ENCODE data around the gene YWHAQ.

The YWHAQ gene

DNA sequence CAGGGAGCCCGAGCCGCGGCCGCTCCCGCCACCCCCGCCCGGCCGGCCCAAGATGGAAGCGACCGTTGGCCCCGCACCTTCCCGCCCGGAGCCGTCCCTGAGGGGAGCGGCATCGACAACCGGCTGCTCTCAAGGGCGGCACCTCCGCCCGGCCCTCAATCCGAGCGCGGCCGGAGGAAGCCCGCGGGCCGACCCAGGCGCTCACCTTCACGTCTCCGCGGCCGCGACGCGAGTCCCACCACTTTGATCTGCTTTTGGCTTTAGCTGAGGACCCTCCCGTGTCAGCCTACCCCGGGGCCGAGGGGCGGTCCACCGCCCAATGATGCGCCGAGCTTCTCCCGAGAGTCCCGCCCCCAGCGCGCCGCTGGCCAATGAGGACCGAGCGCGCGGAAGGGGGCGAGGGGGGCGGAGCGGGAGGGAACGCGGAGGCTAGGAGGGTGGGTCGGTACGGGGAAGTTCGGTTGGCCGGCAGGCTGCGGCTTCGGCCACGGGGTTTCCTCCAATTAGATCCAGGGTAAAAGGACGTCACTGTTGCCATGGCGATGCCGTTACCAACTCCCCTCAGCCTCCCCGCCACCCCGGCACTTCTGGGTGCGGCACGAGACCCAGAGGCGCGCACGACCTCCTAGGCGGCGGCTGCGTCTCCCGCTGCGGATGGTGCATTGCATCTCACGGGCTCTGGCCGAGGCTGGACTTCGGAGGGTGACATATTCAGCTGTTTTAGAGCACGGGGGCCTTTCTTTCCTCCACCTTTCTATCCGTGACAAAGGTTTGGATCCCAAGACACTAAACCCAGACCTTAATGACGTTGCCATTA is at the start of gene YWHAQ:
TSS of gene YWHAQ (minus strand) at position 262 of the 817 bp plus-strand sequence. CDS start 545 bp downstream, outside the sequence.
- DNase-seq (ENCODE audit: low read depth, low spot score), result peak; percentile 99

DNA sequence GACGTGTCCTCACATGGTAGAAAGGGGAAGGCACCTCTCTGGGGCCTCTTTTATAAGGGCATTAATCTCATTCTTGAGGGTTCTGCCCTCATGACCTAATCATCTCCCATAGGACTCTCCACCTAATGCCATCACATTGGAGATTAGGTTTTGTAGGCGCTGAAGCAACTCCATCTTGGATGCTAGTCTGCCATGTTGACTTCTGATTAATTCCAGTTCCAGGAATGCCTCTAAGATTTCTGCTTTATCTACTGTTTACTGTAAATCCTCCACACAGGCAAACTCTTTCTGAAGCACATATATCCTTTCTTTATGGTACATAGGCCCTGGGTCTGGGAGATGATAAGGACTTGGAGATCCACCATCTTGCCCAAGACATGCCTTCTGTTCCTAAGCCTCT is 49.3 kb upstream of the YWHAQ start:
- DNase-seq (ENCODE audit: low read depth, low spot score), result no peak

GRCh38 chr2:9679218-9679617 is 48.4 kb upstream of the YWHAQ start:
- DNase-seq (ENCODE audit: low read depth, low spot score), result no peak

DNA sequence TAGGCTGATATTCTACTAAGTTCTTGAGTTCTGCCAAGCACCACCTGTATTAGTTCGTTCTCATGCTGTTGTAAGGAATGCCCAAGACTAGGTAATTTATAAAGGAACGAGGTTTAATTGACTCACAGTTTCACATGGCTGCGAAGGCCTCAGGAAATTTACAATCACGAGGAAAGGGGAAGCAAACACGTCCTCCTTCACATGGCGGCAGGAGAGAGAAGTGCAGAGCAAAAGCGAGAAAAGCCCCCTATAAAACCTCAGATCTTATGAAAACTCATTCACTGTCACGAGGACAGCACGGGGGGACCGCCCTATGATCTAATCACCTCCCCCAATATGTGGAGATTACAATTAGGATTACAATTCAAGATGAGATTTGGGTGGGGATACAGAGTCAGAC is 47.7 kb upstream of the YWHAQ start:
- no peak for DNase-seq (ENCODE audit: low read depth, low spot score)

- peak; percentile 65 for DNase-seq (ENCODE audit: low read depth, low spot score)
These were observed 44.9 kb upstream of the YWHAQ start for GRCh38 chr2:9675415-9676351.

- no peak for DNase-seq (ENCODE audit: low read depth, low spot score)
These were observed 44.2 kb upstream of the YWHAQ start for GRCh38 chr2:9674891-9675414.

DNA sequence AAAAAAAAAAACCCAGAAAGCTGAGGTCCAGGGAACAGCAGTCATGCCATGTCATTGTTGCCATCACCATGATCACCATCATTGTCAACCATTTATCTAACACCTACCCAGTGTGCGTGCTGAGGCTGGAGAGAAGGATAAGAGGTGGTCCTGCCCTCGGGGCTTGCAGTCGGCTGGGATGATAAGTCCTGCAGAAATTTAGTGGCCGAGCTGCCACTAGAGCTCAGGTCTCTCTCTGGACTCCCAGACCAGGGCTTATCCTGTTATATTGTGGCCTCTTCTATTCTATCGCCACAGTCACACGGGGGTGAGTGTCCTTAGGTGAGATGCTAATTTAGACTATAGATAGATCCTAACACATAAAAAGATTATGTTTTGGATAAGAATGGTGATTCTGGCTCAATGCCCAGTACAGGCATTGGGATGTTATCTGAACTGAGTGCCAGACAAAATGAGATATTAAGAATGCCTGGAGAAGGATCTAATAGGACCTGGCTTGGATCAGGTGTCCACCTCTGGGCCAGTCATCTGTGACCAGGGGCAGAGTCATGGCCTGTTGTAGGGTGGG is 43.2 kb upstream of the YWHAQ start:
- no peak for DNase-seq (ENCODE audit: low read depth, low spot score)

DNA sequence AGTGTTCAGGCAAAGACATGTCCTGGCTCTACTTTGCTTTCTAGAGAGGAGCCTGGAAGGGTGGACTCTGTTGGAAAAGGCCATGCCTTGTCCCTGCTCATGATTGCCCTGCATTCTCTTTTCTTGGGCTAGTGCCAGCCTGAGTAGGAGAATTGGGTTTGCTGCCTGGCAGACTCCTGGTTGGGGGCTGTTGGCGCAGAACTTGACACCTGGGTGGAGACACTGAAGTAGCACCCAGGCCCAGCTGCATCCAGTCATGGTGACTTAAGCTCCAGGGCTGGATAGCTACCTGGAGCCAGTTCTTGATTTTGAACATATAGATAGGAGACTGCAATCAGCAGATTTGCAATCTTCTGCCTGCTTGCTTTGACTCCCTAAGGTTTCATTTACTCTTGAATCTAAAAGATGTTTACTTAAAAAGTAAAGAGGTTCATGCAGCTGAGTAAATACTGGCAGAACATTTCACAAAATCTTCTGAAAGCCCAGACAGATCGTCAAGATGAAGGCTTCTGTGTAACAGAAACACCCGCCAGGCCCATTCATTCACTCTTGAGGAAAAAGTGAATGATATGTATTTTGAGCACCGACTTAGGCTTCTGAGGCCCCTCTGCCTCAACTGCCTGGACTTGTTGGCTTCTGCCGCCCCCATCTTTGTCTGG is 38.0 kb upstream of the YWHAQ start:
- DNase-seq (ENCODE audit: low read depth, low spot score), result no peak

DNA sequence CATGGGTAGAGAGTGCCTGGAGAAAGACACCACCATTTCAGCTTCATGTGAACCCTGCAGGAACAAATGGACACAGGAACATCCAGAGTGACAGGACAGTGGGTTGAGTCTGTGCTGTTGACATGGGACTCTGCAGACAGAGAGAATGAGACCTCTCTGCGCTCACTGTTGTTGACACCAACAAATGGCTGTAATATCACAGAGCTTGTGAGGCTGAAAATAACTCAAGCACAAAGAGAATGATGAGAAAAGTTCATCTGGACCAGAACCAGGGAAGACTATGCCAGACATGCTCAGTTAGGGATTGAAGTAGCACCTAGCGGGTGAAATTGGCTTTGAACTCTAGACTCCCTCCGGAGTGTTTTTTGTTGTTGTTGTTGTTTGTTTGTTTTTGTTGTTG is 37.0 kb upstream of the YWHAQ start:
- no peak for DNase-seq (ENCODE audit: low read depth, low spot score)

DNA sequence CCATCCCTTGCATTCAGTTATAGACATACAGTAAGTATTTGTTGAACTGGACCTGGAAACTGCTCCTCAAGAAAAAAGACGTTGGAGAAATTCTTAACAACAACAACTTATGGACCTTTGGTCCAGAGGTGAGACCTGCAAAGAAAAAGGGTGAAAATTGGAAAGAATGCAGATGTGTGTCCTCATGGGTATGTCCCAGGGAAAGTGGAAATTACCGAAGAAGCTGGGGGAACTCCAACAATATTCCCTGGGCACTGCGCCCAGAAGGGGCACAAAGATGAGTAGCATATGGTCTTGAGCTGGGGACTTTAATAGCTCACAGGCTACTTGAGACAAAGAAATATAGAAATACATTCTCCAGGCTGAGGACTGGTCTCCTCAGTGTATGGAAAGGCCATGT is 35.5 kb upstream of the YWHAQ start:
- DNase-seq (ENCODE audit: low read depth, low spot score), result no peak

DNA sequence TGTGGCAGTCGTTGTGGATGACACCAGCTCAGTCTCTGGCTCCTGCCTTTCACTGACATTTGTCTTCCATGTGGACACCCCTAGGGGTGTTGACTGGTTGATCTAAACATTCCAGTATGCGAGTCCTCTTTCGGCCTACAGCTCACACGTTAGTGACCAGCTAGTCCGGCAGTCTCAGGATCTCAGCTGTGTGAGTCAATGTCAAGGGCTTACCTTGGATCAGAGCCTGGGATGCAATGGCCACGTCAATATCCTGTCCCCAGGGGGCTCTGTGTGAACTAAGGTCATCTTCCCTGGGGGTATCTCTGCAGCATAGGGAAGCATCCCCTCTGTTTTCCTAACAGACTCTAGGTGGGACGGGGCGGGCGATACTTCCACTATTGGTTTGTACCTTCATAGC is 35.1 kb upstream of the YWHAQ start:
- DNase-seq (ENCODE audit: low read depth, low spot score), result no peak

DNA sequence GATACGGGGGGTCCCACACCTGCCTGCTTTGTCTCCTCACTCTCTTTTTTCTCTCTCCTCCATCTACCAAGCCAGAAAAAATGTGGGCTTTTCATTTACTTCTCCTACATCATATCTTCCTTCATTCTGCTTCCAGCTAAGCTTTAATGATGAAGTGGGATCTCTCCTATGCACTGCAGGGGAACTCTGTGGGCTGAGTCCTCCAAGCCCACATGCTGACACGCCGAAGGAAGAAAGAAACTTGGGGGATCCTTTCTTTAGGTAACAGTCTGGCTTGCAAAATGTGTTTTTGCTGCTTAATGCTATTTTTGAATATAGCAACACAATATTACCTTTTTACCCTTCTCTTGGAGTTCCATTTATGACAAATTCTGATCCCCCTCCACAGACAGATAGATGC is 33.6 kb upstream of the YWHAQ start:
- DNase-seq (ENCODE audit: low read depth, low spot score), result no peak

GRCh38 chr2:9663008-9663879 is 32.4 kb upstream of the YWHAQ start:
- DNase-seq (ENCODE audit: low read depth, low spot score), result no peak

- no peak for DNase-seq (ENCODE audit: low read depth, low spot score)
These were observed 30.5 kb upstream of the YWHAQ start for GRCh38 chr2:9661261-9661660.

DNA sequence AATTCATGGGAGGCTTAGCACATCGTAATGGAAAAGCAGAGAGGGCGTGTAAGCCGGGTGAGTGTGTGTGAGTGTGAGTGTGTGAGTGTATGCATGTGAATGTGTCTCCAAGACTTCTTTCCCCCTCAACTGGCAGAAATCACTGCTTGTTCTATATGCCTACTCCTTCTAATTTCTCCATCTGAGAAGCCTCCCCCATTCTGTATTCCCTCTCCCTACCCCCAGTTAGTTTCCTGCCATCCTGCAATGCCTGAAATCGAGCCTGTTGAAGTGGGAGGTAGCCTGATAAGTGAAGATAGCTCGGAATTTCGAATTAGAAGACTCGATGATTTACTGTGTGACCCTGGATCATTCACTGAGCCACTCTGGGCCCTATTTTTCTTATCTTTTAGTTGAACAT is 30.0 kb upstream of the YWHAQ start:
- DNase-seq (ENCODE audit: low read depth, low spot score), result no peak

GRCh38 chr2:9660154-9660553 is 29.4 kb upstream of the YWHAQ start:
- DNase-seq (ENCODE audit: low read depth, low spot score), result no peak

- DNase-seq (ENCODE audit: low read depth, low spot score), result no peak
These were observed 28.2 kb upstream of the YWHAQ start for GRCh38 chr2:9658972-9659371.

DNA sequence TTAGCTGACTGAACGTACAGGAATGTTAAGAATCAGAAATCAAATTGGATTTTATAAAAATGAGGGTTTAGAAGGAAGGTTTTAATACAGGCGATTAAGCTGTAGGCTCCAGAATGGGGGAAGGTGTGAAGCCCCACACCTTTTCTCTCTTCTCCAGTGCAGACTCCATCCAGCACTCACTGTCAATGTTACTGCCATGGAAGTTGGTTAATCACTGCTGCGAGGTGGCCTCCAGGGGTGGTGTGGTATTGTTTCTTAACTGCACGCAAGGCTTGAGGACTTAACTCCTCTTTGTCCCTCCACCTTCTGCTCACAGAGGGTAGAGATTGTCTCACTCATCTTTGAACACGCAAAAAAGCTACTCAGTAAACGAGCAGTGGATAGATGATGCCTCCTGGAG is 26.9 kb upstream of the YWHAQ start:
- no peak for DNase-seq (ENCODE audit: low read depth, low spot score)

- DNase-seq (ENCODE audit: low read depth, low spot score), result no peak
These were observed 26.3 kb upstream of the YWHAQ start for GRCh38 chr2:9657083-9657482.

GRCh38 chr2:9656270-9656766 is 25.5 kb upstream of the YWHAQ start:
- peak; percentile 78 for DNase-seq (ENCODE audit: low read depth, low spot score)
